Measurements from ENCODE around the gene POLD4. TPM values are rescaled to one million over a fixed set of nuclear protein-coding genes. Genes with fewer than 3 reads are reported as not detected.
A peak's percentile ranks its signal among the peaks of the same experiment; 100 is the strongest.

The POLD4 gene
- total RNA-seq, 2 donors from 2014 or later: 40.7 to 47.6 TPM

DNA sequence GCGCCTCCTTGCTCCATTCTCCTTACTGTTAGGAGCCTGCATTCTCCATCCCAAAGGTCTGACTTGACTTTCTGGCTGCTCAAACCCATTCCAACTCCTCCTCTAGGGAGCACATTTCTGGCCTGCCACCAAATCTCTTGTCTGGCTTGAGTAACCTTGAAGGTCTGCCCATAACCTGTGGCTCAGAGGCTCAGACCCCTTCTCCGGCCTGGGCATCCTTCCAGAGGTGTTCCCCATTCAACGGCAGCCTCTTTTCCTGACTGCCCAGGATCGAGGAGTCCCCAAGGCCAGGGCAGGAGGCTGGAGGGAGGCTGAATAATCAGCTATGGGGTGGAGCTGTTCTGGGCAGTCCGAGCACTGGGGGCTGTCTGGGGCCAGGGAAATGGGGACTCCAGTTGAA, 40.6 kb upstream of the POLD4 start:
- Mint-ChIP-seq H3K9me3 (no peaks in the 10 kb centered on the region), H3K36me3 (ENCODE audit: low read depth) (peaks cover 29% of the 10 kb centered on the region), H3K27me3 (ENCODE audit: insufficient read depth) (no peaks in the 10 kb centered on the region), H3K4me3 (peak overlapping the region; percentile 80), H3K27ac (no peak overlapping the region), H3K4me1 (peaks cover 18% of the 10 kb centered on the region)
- no peaks in the 10 kb centered on the region for H3K4me1 ChIP-seq (ENCODE audit: control insufficient read depth, insufficient read depth, low read length)
- TF ChIP-seq, protein P1, sequence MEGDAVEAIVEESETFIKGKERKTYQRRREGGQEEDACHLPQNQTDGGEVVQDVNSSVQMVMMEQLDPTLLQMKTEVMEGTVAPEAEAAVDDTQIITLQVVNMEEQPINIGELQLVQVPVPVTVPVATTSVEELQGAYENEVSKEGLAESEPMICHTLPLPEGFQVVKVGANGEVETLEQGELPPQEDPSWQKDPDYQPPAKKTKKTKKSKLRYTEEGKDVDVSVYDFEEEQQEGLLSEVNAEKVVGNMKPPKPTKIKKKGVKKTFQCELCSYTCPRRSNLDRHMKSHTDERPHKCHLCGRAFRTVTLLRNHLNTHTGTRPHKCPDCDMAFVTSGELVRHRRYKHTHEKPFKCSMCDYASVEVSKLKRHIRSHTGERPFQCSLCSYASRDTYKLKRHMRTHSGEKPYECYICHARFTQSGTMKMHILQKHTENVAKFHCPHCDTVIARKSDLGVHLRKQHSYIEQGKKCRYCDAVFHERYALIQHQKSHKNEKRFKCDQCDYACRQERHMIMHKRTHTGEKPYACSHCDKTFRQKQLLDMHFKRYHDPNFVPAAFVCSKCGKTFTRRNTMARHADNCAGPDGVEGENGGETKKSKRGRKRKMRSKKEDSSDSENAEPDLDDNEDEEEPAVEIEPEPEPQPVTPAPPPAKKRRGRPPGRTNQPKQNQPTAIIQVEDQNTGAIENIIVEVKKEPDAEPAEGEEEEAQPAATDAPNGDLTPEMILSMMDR (conservative IDR thresholded peaks at IDR 0.05): no peak
- H3K36me3 ChIP-seq (ENCODE audit: control insufficient read depth, insufficient read depth, low read length): peaks cover 26% of the 10 kb centered on the region
- DNase-seq: no peak
- H3K27ac ChIP-seq (ENCODE audit: low read depth, low read length): no peak overlapping the region
- H3K9me3 ChIP-seq (ENCODE audit: control insufficient read depth, low read length): no peaks in the 10 kb centered on the region
- no peaks in the 10 kb centered on the region for H3K27me3 ChIP-seq (ENCODE audit: control insufficient read depth, insufficient read depth, low read length, poor library complexity, severe bottlenecking)
- no peak overlapping the region for H3K4me3 ChIP-seq (ENCODE audit: low read length)
- H3K9ac ChIP-seq (ENCODE audit: extremely low read depth, low read length, poor library complexity, severe bottlenecking): no peak overlapping the region
- 92 to 95% methylated on average over 4 to 5 of the region's 5 CpGs for WGBS, 2 experiments (ENCODE audit: insufficient coverage in 1 of 2, insufficient read length in 1 of 2)

- H3K4me1 ChIP-seq (ENCODE audit: control insufficient read depth, insufficient read depth, low read length): no peaks in the 10 kb centered on the region
- no peak overlapping the region for H3K9ac ChIP-seq (ENCODE audit: extremely low read depth, low read length, poor library complexity, severe bottlenecking)
- Mint-ChIP-seq H3K27me3 (ENCODE audit: insufficient read depth) (no peaks in the 10 kb centered on the region), H3K4me3 (peak overlapping the region; percentile 80), H3K9me3 (no peaks in the 10 kb centered on the region), H3K36me3 (ENCODE audit: low read depth) (peaks cover 27% of the 10 kb centered on the region), H3K4me1 (peaks cover 18% of the 10 kb centered on the region), H3K27ac (no peak overlapping the region)
- H3K9me3 ChIP-seq (ENCODE audit: control insufficient read depth, low read length): no peaks in the 10 kb centered on the region
- TF ChIP-seq, protein P1 (conservative IDR thresholded peaks at IDR 0.05): no peak
- no peak overlapping the region for H3K4me3 ChIP-seq (ENCODE audit: low read length)
- H3K27ac ChIP-seq (ENCODE audit: low read depth, low read length): no peak overlapping the region
- WGBS, 2 experiments (ENCODE audit: insufficient coverage in 1 of 2, insufficient read length in 1 of 2): 93 to 98% methylated on average over 18 of the region's 18 CpGs
- no peak for DNase-seq
- H3K27me3 ChIP-seq (ENCODE audit: control insufficient read depth, insufficient read depth, low read length, poor library complexity, severe bottlenecking): no peaks in the 10 kb centered on the region
- H3K36me3 ChIP-seq (ENCODE audit: control insufficient read depth, insufficient read depth, low read length): peaks cover 24% of the 10 kb centered on the region
Observed at GRCh38 chr11:67393437-67393836, 40.1 kb upstream of the POLD4 start.

DNA sequence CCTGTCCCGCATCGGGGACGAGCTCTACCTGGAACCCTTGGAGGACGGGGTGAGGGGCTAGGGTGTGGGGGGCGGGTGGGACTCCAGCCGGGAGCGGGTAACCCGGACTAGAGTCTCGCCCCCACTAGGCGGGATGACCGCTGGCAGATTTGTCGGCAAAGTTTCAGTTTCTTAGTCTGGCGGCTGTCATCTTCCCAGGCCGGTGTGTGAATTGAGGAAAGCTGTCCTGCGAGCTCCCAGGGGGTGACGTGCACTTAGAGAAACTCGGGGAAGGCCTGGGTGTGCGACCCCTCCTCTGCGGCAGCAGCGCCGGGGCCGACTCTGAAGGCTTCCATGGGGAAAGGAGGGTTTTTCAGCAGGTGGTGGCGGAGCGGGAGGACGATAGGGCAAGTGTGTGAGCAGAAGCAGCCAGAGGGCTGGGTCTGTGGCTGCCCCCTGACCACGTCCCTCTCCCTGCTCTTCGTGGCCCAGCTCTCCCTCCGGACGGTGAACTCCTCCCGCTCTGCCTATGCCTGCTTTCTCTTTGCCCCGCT, 38.9 kb upstream of the POLD4 start:
- peak overlapping the region; percentile 99 for H3K4me3 ChIP-seq (ENCODE audit: low read length)
- DNase-seq: no peak
- H3K9ac ChIP-seq (ENCODE audit: extremely low read depth, low read length, poor library complexity, severe bottlenecking): peak overlapping the region; percentile 71
- H3K9me3 ChIP-seq (ENCODE audit: control insufficient read depth, low read length): no peaks in the 10 kb centered on the region
- Mint-ChIP-seq H3K9me3 (no peaks in the 10 kb centered on the region), H3K4me3 (peak overlapping the region; percentile 80), H3K4me1 (peaks cover 22% of the 10 kb centered on the region), H3K27ac (peak overlapping the region; percentile 85), H3K27me3 (ENCODE audit: insufficient read depth) (no peaks in the 10 kb centered on the region), H3K36me3 (ENCODE audit: low read depth) (peaks cover 17% of the 10 kb centered on the region)
- WGBS, 2 experiments (ENCODE audit: insufficient coverage in 1 of 2, insufficient read length in 1 of 2): 1 to 16% methylated on average over 11 to 31 of the region's 31 CpGs
- peaks cover 12% of the 10 kb centered on the region for H3K36me3 ChIP-seq (ENCODE audit: control insufficient read depth, insufficient read depth, low read length)
- TF ChIP-seq, protein P1 (conservative IDR thresholded peaks at IDR 0.05): no peak
- H3K27me3 ChIP-seq (ENCODE audit: control insufficient read depth, insufficient read depth, low read length, poor library complexity, severe bottlenecking): no peaks in the 10 kb centered on the region
- H3K27ac ChIP-seq (ENCODE audit: low read depth, low read length): no peak overlapping the region
- no peaks in the 10 kb centered on the region for H3K4me1 ChIP-seq (ENCODE audit: control insufficient read depth, insufficient read depth, low read length)

Measured in endodermal cell (in vitro differentiated cells).